ENCODE results near the gene MPC2.

DNA sequence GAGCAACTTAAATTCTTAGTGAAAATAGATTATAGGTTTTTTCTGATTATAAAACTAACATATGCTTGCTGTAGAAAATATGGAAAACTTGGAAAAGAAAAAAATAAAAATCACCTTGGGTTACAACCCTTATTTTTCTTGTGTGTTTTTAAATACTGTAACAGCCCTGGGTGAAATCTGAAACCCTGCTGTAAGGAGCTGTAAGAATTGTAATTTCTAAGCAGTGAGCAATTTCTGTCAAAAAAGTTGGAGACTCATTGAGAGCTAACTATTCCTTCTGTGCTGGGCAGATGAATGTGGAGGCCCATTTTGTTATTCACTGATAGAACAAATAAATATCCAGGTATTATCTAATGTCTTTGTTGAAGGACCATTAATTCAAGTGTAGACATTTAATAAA is 65.5 kb downstream of the MPC2 start:
- TF ChIP-seq, protein P1, sequence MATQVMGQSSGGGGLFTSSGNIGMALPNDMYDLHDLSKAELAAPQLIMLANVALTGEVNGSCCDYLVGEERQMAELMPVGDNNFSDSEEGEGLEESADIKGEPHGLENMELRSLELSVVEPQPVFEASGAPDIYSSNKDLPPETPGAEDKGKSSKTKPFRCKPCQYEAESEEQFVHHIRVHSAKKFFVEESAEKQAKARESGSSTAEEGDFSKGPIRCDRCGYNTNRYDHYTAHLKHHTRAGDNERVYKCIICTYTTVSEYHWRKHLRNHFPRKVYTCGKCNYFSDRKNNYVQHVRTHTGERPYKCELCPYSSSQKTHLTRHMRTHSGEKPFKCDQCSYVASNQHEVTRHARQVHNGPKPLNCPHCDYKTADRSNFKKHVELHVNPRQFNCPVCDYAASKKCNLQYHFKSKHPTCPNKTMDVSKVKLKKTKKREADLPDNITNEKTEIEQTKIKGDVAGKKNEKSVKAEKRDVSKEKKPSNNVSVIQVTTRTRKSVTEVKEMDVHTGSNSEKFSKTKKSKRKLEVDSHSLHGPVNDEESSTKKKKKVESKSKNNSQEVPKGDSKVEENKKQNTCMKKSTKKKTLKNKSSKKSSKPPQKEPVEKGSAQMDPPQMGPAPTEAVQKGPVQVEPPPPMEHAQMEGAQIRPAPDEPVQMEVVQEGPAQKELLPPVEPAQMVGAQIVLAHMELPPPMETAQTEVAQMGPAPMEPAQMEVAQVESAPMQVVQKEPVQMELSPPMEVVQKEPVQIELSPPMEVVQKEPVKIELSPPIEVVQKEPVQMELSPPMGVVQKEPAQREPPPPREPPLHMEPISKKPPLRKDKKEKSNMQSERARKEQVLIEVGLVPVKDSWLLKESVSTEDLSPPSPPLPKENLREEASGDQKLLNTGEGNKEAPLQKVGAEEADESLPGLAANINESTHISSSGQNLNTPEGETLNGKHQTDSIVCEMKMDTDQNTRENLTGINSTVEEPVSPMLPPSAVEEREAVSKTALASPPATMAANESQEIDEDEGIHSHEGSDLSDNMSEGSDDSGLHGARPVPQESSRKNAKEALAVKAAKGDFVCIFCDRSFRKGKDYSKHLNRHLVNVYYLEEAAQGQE (IDR thresholded peaks at IDR 0.05; ENCODE audit: low read depth) = no peak
- TF ChIP-seq EZH2 (IDR thresholded peaks at IDR 0.05) (no peak), POLR2AphosphoS5 (IDR thresholded peaks at IDR 0.05; ENCODE audit: low read depth, low read length) (no peak), TCF7L2 (IDR thresholded peaks at IDR 0.05; ENCODE audit: borderline replicate concordance, extremely low read depth, insufficient read depth, insufficient read length) (no peak), POLR2A (IDR thresholded peaks at IDR 0.05; ENCODE audit: borderline replicate concordance, extremely low read depth, insufficient read depth, insufficient read length) (no peak), CEBPB (IDR thresholded peaks at IDR 0.05; ENCODE audit: low read depth) (no peak)
- TF ChIP-seq, protein P2, sequence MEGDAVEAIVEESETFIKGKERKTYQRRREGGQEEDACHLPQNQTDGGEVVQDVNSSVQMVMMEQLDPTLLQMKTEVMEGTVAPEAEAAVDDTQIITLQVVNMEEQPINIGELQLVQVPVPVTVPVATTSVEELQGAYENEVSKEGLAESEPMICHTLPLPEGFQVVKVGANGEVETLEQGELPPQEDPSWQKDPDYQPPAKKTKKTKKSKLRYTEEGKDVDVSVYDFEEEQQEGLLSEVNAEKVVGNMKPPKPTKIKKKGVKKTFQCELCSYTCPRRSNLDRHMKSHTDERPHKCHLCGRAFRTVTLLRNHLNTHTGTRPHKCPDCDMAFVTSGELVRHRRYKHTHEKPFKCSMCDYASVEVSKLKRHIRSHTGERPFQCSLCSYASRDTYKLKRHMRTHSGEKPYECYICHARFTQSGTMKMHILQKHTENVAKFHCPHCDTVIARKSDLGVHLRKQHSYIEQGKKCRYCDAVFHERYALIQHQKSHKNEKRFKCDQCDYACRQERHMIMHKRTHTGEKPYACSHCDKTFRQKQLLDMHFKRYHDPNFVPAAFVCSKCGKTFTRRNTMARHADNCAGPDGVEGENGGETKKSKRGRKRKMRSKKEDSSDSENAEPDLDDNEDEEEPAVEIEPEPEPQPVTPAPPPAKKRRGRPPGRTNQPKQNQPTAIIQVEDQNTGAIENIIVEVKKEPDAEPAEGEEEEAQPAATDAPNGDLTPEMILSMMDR (IDR thresholded peaks at IDR 0.05 in 2 of 3, conservative IDR thresholded peaks at IDR 0.05 in 1 of 3; ENCODE audit: borderline replicate concordance in 1 of 3, insufficient read depth in 1 of 3, low read depth in 2 of 3, low read length in 2 of 3) = no peak
- TF ChIP-seq, protein P3, sequence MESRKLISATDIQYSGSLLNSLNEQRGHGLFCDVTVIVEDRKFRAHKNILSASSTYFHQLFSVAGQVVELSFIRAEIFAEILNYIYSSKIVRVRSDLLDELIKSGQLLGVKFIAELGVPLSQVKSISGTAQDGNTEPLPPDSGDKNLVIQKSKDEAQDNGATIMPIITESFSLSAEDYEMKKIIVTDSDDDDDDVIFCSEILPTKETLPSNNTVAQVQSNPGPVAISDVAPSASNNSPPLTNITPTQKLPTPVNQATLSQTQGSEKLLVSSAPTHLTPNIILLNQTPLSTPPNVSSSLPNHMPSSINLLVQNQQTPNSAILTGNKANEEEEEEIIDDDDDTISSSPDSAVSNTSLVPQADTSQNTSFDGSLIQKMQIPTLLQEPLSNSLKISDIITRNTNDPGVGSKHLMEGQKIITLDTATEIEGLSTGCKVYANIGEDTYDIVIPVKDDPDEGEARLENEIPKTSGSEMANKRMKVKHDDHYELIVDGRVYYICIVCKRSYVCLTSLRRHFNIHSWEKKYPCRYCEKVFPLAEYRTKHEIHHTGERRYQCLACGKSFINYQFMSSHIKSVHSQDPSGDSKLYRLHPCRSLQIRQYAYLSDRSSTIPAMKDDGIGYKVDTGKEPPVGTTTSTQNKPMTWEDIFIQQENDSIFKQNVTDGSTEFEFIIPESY (IDR thresholded peaks at IDR 0.05; ENCODE audit: extremely low read depth, insufficient replicate concordance, low read length) = no peak
- TF ChIP-seq, protein P4, sequence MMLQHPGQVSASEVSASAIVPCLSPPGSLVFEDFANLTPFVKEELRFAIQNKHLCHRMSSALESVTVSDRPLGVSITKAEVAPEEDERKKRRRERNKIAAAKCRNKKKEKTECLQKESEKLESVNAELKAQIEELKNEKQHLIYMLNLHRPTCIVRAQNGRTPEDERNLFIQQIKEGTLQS (IDR thresholded peaks at IDR 0.05) = no peak

Measured in HCT116 (cell line).